DMS114 treated with DMSO at 0.1 percent for 48 hours (cell line): ENCODE data around the gene ILDR1.
"Not testable (repeated sequence)": the region's sequence is repeated elsewhere in the genome, so short reads cannot be mapped to it uniquely, and the experiment has no call there.

Source experiments
- DNase-seq: peaks from one replicate; lab custom pipeline; 2025; ENCODE audit not compliant: unreplicated experiment; lab: John Stamatoyannopoulos, UW

ILDR1 gene

GRCh38 chr3:121956363-121956762 is 65.7 kb downstream of the ILDR1 start:
- DNase-seq = no peak

GRCh38 chr3:121951291-121951919 is 70.6 kb downstream of the ILDR1 start:
- no peak for DNase-seq

GRCh38 chr3:121948641-121949040 is 73.4 kb downstream of the ILDR1 start:
- no peak for DNase-seq

- no peak for DNase-seq
Observed at GRCh38 chr3:121943431-121943830, 78.6 kb downstream of the ILDR1 start.

GRCh38 chr3:121942116-121942786 is 79.8 kb downstream of the ILDR1 start:
- DNase-seq = no peak

- no peak for DNase-seq
Observed at GRCh38 chr3:121941592-121941991, 80.5 kb downstream of the ILDR1 start.

- not testable (repeated sequence) for DNase-seq
Observed at GRCh38 chr3:121938141-121938855, 83.7 kb downstream of the ILDR1 start.
